HFF-Myc (cell line): ENCODE results near the gene RPH3AL.
"Not testable (repeated sequence)": the region's sequence is repeated elsewhere in the genome, so short reads cannot be mapped to it uniquely, and the experiment has no call there.

Experiments used
- DNase-seq: peaks from one replicate; pipeline ENCODE4 v3.0.0-alpha.2; 2011; ENCODE audit warnings: low read depth; ENCODE audit errors: extremely low read depth
- H3K4me3 ChIP-seq: replicated peaks from 2 replicates; pipeline ENCODE4 v1.5.1; 2011; ENCODE audit warnings: low read depth, mild to moderate bottlenecking, control low read depth, low read length
- TF ChIP-seq, protein P1 (sequence below): IDR thresholded peaks from 2 replicates; pipeline ENCODE4 v1.5.1; 2012; ENCODE audit warnings: mild to moderate bottlenecking, low read depth, low read length, control low read depth; ENCODE audit errors: missing control alignments

Gene RPH3AL

DNA sequence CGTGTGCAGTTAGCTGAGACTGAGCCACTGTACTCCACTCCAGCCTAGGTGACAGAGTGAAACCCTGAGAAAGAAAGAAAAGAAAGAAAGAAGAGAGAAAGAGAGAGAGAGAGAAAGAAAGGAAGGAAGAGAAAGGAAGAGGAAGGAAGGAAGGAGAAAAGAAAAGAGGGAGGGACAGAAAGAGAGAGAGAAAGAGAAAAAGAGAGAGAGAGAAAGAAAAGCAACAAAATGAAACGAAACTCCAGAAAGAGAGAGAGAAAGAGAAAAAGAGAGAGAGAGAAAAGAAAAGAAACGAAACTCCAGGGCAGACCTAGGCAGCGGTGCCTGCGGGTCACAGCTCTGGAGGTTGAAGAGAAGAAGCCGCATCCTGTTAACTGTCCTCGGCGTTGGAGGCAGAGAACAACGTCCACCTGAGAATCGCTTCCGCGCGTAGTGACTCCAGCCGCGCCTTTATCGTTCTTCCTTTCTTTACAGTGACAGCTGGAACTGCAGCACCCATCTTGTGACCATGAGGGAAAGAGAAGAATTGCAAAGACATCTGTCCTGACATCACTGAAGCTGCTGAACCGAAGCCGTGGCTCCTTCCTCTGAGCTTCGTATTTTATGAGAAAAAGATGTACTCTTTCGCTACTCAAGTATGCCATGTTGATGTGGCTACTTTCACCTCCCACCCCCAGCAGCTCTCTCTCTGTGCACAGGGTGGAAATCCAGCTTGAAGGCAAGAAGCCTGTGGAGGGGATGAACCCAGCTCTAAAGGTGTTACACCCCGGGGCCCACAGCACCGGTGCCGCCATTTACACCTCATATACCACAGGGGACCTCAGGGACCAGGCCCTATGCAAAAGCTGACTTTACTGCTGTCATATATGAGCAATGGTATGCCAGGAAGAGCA, 114.3 kb downstream of the RPH3AL start:
- DNase-seq: no peak
- TF ChIP-seq, protein P1, sequence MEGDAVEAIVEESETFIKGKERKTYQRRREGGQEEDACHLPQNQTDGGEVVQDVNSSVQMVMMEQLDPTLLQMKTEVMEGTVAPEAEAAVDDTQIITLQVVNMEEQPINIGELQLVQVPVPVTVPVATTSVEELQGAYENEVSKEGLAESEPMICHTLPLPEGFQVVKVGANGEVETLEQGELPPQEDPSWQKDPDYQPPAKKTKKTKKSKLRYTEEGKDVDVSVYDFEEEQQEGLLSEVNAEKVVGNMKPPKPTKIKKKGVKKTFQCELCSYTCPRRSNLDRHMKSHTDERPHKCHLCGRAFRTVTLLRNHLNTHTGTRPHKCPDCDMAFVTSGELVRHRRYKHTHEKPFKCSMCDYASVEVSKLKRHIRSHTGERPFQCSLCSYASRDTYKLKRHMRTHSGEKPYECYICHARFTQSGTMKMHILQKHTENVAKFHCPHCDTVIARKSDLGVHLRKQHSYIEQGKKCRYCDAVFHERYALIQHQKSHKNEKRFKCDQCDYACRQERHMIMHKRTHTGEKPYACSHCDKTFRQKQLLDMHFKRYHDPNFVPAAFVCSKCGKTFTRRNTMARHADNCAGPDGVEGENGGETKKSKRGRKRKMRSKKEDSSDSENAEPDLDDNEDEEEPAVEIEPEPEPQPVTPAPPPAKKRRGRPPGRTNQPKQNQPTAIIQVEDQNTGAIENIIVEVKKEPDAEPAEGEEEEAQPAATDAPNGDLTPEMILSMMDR: no peak
- no peak overlapping the region for H3K4me3 ChIP-seq

DNA sequence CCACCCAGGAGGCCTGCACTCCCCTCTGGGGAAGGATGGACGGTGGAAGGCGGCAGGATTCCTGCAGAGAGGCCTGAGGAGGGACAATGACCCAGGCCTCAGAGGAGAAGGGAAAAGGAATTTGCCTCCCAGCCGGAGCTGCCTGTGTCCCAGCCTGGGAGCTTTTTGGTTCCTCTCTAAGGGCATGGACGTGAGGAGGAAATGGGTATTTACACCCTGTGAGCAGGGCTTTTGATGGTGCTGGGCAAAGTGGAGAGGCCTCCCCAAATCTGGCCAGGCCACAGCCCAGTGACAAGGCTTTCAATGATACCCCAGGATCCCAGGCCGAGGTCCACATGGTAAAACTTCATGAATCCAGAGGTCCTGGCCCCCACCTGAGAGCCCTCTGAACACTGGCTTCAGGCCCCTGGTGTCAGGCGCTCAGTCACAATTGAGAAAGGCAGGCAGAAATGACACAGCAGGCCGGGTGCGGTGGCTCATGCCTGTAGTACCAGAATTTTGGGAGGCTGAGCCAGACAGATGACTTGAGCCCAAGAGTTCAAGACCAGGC, 115.1 kb downstream of the RPH3AL start:
- no peak for DNase-seq
- TF ChIP-seq, protein P1: no peak
- H3K4me3 ChIP-seq: no peak overlapping the region

DNA sequence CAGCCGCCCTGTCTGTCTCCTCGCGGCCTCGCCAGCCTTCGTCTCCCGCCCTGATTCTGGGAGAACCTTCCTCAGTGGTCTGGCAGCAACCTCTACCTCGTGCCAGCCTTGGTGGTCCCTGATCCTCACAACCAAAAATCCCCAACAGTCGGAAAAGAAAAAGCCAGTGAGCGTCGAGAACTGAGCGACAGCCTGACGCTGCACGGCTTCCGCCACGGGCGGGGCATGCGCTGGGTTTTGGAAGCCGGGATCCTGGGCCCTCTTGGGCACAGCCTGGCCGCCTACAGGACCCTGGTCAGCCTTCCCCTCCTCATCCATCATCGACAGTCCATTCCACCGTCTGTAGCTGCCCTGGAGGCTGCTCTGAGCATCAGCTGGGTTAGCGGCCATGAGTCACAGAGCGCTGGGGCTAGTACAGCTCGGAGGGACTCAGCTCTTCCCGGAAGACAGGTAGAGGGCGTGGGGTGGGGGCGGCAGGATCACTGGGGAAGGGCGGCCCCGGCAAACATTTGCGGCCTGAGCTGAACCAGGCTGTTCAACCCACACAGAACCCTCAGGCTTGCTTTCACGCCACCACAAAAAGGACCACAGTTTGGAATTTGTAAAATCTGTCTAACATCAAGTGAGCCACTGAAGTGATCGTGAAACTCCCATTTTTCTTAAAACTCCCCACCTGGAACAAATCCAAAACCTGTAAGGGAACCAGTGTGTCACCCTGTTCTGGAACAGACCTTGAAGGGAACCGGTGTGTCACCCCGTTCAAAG, 115.8 kb downstream of the RPH3AL start:
- no peak overlapping the region for H3K4me3 ChIP-seq
- no peak for DNase-seq

DNA sequence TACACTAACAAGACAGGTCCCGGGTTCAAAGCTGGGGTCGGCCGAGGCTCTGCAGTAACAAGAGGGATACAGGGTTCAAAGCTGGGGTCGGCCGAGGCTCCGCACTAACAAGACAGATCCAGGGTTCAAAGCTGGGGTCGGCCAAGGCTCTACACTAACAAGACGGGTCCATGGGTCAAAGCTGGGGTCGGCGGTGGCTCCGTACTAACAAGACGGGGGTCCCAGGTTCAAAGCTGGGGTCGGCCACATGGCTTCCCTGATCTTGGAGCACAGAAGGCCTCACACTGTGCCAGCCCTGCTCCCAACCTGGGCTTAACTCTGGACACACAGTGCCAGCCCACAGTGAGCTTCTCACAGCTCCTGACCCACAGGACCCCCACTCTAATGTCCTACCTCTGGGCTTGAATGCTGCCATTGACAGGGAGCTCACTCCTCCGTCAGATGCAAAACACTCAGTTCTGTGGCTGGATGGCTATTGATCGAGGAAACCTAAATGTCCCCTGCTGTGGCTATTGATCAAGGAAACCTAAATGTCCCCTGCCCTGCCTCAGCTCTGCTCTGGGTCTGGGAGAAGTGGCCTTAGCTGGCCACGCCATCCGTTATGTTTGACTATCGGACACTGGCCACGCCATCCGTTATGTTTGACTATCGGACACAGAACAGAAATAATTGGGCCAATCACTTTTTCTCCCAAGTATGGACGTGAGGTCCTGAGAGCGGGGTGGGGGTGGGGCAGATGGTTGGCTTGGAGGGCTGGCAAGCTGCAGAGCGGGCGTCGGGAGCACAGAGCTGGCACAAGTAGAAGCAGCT, 116.6 kb downstream of the RPH3AL start:
- no peak for DNase-seq
- H3K4me3 ChIP-seq: no peak overlapping the region
- TF ChIP-seq, protein P1: no peak

More for the DNA sequence above, 115.8 kb downstream of the RPH3AL start:
- TF ChIP-seq, protein P1: no peak

DNA sequence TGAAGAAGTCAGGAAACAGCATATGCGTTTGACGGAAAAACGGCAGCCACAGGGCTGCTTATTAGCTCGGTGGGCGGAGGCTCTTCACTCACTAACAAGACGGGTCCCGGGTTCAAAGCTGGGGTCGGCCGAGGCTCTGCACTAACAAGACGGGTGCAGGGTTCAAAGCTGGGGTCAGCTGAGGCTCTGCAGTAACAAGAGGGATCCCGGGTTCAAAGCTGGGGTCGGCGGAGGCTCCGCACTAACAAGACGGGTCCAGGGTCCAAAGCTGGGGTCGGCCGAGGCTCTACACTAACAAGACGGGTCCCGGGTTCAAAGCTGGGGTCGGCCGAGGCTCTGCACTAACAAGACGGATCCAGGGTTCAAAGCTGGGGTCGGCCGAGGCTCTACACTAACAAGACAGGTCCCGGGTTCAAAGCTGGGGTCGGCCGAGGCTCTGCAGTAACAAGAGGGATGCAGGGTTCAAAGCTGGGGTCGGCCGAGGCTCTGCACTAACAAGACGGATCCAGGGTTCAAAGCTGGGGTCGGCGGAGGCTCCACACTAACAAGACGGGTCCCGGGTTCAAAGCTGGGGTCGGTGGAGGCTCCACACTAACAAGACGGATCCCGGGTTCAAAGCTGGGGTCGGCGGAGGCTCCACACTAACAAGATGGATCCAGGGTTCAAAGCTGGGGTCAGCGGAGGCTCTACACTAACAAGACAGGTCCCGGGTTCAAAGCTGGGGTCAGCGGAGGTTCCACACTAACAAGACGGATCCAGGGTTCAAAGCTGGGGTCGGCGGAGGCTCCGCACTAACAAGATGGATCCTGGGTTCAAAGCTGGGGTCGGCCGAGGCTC, 117.4 kb downstream of the RPH3AL start:
- DNase-seq, H3K4me3 ChIP-seq: not testable (repeated sequence)

DNA sequence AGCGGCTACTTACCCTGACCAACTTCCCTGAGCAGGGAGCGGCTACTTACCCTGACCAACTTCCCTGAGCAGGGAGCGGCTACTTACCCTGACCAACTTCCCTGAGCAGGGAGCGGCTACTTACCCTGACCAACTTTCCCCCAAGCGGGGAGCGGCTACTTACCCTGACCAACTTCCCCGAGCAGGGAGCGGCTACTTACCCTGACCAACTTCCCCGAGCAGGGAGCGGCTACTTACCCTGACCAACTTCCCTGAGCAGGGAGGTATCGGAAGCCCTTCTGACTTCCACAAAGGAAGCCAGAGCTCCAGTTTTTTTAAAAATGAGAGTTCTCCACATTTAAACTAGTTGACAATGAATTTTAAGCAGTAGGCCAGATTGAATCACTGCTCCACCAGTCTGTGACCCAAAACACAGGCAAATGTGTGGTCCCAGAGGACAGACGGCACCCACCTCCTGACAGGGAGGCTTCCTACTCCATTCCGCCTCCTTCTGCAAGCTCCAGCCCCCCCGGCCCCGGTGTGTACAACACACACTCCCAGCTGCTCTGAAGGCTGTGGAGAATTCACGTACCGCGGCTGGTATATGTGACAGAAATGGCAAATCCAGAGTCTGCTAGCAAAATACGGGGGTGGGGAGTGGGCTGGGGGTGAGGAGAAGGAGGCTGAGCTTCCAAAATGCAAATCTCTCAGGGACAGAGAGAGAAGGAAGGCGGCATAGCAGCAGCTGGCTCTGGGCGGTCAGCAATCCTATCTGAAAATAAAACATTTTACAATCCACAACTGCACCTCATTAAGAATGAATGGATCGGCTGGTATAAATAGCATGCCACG, 118.2 kb downstream of the RPH3AL start:
- DNase-seq: not testable (repeated sequence)

More for the DNA sequence above, 118.2 kb downstream of the RPH3AL start:
- H3K4me3 ChIP-seq: not testable (repeated sequence)
